ENCODE results near the gene ARMC6.

- TF ChIP-seq POLR2AphosphoS5 (IDR thresholded peaks at IDR 0.05; ENCODE audit: low read depth, low read length), result no peak
- TF ChIP-seq POLR2A (IDR thresholded peaks at IDR 0.05; ENCODE audit: low read depth, low read length), result no peak
- no peak for TF ChIP-seq TAF1 (IDR thresholded peaks at IDR 0.05; ENCODE audit: low read depth, low read length)
Observed at GRCh38 chr19:19056636-19057275, 23.4 kb downstream of the ARMC6 start.

All from GM12891 (cell line).